GM23338 (cell line): ENCODE measurements around the gene VSIG8. TPM values are rescaled to one million over a fixed set of nuclear protein-coding genes. Genes with fewer than 3 reads are reported as not detected.

Experiments
- ATAC-seq: fragments of 200-7000 bp; cut with Tn5 transposase; 3 replicates; pipeline ENCODE4 v1.9.1; 2020
- DNase-seq: peaks from one replicate; pipeline ENCODE4 v3.0.0-alpha.2; 2015; ENCODE audit warnings: low spot score
- H2AFZ ChIP-seq: fragments of 200-600 bp; sonication (generic); 2 replicates; pipeline ENCODE4 v1.8.0; 2016; ENCODE audit warnings: antibody characterized with exemption, mild to moderate bottlenecking, moderate library complexity
- H3F3A ChIP-seq: fragments of 200-600 bp; sonication (generic); replicated peaks from 2 replicates; pipeline ENCODE4 v1.8.0; 2017; ENCODE audit warnings: antibody characterized with exemption, mixed run types, low read depth
- H3K27ac ChIP-seq: fragments of 200-600 bp; sonication (generic); 2 replicates; pipeline ENCODE4 v1.6.1; 2016; ENCODE audit warnings: low read depth
- H3K27me3 ChIP-seq: fragments of 200-600 bp; sonication (generic); 2 replicates; pipeline ENCODE4 v1.8.0; 2016; ENCODE audit warnings: mild to moderate bottlenecking, mixed run types, moderate library complexity; ENCODE audit not compliant: insufficient read depth
- H3K36me3 ChIP-seq: fragments of 200-600 bp; sonication (generic); 2 replicates; pipeline ENCODE4 v1.8.0; 2016; ENCODE audit warnings: mild to moderate bottlenecking; ENCODE audit not compliant: insufficient read depth
- H3K4me1 ChIP-seq: fragments of 200-600 bp; sonication (generic); 2 replicates; pipeline ENCODE4 v1.8.0; 2016; ENCODE audit warnings: mild to moderate bottlenecking, moderate library complexity; ENCODE audit not compliant: insufficient read depth
- H3K4me2 ChIP-seq: fragments of 200-600 bp; sonication (generic); 2 replicates; pipeline ENCODE4 v1.7.1; 2017; ENCODE audit warnings: mixed run types
- H3K4me3 ChIP-seq: fragments of 200-600 bp; sonication (generic); 2 replicates; pipeline ENCODE4 v1.6.1; 2016; ENCODE audit warnings: mixed run types
- H3K79me2 ChIP-seq: fragments of 200-600 bp; sonication (generic); replicated peaks from 2 replicates; pipeline ENCODE4 v1.8.0; 2017; ENCODE audit warnings: mild to moderate bottlenecking; ENCODE audit not compliant: insufficient read depth
- H3K9me2 ChIP-seq: fragments of 200-600 bp; sonication (generic); 2 replicates; pipeline ENCODE4 v1.8.0; 2017; ENCODE audit not compliant: insufficient read depth
- H4K20me1 ChIP-seq: fragments of 200-600 bp; sonication (generic); replicated peaks from 2 replicates; pipeline ENCODE4 v1.8.0; 2017; ENCODE audit warnings: mild to moderate bottlenecking; ENCODE audit not compliant: insufficient read depth
- H3K27ac Mint-ChIP-seq: 2 replicates; pipeline ENCODE4 v1.8.0; 2020; ENCODE audit warnings: inconsistent platforms, mild to moderate bottlenecking, moderate library complexity, mixed read lengths
- H3K27me3 Mint-ChIP-seq: 3 replicates; pipeline ENCODE4 v1.8.0; 2022; ENCODE audit warnings: low read depth, mild to moderate bottlenecking, moderate library complexity, mixed read lengths, inconsistent platforms; ENCODE audit not compliant: insufficient read depth, poor library complexity
- H3K36me3 Mint-ChIP-seq: 3 replicates; pipeline ENCODE4 v1.8.0; 2021; ENCODE audit warnings: low read depth, mild to moderate bottlenecking, inconsistent platforms, moderate library complexity, mixed read lengths
- H3K4me1 Mint-ChIP-seq: 3 replicates; pipeline ENCODE4 v1.8.0; 2020; ENCODE audit warnings: mild to moderate bottlenecking, inconsistent platforms, mixed read lengths
- H3K4me3 Mint-ChIP-seq: 3 replicates; pipeline ENCODE4 v1.8.0; 2021; ENCODE audit warnings: moderate library complexity, mild to moderate bottlenecking, inconsistent platforms, mixed read lengths
- H3K9me3 Mint-ChIP-seq: 3 replicates; pipeline ENCODE4 v1.8.0; 2020; ENCODE audit warnings: moderate library complexity, mild to moderate bottlenecking, inconsistent platforms, mixed read lengths
- CREB1 ChIP-seq: fragments of 250-450 bp; sonication (Bioruptor Pico); IDR thresholded peaks from 2 replicates; pipeline ENCODE4 v1.5.0; 2020; ENCODE audit warnings: low read depth, mild to moderate bottlenecking, moderate library complexity
- EZH2 ChIP-seq: fragments of 200-600 bp; sonication (generic); IDR thresholded peaks from one replicate; pipeline ENCODE4 v1.8.0; 2017; ENCODE audit warnings: antibody characterized with exemption, mild to moderate bottlenecking, low read depth; ENCODE audit not compliant: unreplicated experiment
- EZH2phosphoT487 ChIP-seq: fragments of 200-600 bp; sonication (generic); IDR thresholded peaks from one replicate; pipeline ENCODE4 v1.8.1; 2018; ENCODE audit warnings: antibody characterized with exemption; ENCODE audit not compliant: unreplicated experiment
- JUNB ChIP-seq: IDR thresholded peaks from one replicate; pipeline ENCODE4 v1.6.1; 2016; ENCODE audit warnings: antibody characterized with exemption; ENCODE audit not compliant: unreplicated experiment
- NANOG ChIP-seq: IDR thresholded peaks from 2 replicates; pipeline ENCODE4 v1.6.1; 2016; ENCODE audit warnings: antibody characterized with exemption, borderline replicate concordance
- POLR2AphosphoS5 ChIP-seq: IDR thresholded peaks from 2 replicates; pipeline ENCODE4 v1.6.1; 2016; ENCODE audit warnings: antibody characterized with exemption, low read depth
- REST ChIP-seq: IDR thresholded peaks from one replicate; pipeline ENCODE4 v1.6.1; 2018; ENCODE audit warnings: antibody characterized with exemption; ENCODE audit not compliant: unreplicated experiment
- STAT1 ChIP-seq: IDR thresholded peaks from one replicate; pipeline ENCODE4 v1.6.1; 2016; ENCODE audit warnings: antibody characterized with exemption; ENCODE audit not compliant: unreplicated experiment
- ZNF114 ChIP-seq: fragments of 250-450 bp; sonication (Bioruptor Pico); IDR thresholded peaks from 2 replicates; pipeline ENCODE4 v1.5.0; 2020; ENCODE audit warnings: mild to moderate bottlenecking, moderate library complexity
- ZNF331 ChIP-seq: fragments of 250-450 bp; sonication (Bioruptor Pico); IDR thresholded peaks from 2 replicates; pipeline ENCODE4 v1.5.0; 2020; ENCODE audit warnings: low read depth, mild to moderate bottlenecking, moderate library complexity
- ZNF462 ChIP-seq: fragments of 250-450 bp; sonication (Bioruptor Pico); IDR thresholded peaks from 2 replicates; pipeline ENCODE4 v1.5.0; 2020; ENCODE audit warnings: mild to moderate bottlenecking, moderate library complexity
- polyA plus RNA-seq: library from polyadenylated mRNA; unstranded; fragments of >200 nt; fragmentation: Nextera tagmentation; extraction: Ambion mirVana; gene quantifications from 2 replicates; pipeline ENCODE4 v1.2.1, GENCODE V29; 2016
- total RNA-seq: library from RNA; depleted of rRNA; stranded (reverse); fragments of >200 nt; shearing (Covaris generic); gene quantifications from 2 replicates; pipeline ENCODE4 v1.2.3, GENCODE V29; 2014
- TF ChIP-seq, protein P1 (sequence below): IDR thresholded peaks from 2 replicates; pipeline ENCODE4 v1.6.1; 2016; ENCODE audit warnings: antibody characterized with exemption
- TF ChIP-seq, protein P2 (sequence below), 2 experiments: fragments of 200-600 bp in 1 of 2; sonication (generic) in 1 of 2; conservative IDR thresholded peaks; 2 replicates each; pipeline versions ENCODE4 v1.5.1 to v1.6.1; 2016 to 2017; ENCODE audit warnings: antibody characterized with exemption in 2 of 2, low read depth in 2 of 2, mild to moderate bottlenecking in 2 of 2, moderate library complexity in 1 of 2

The VSIG8 gene
- total and polyA plus RNA-seq, 2 experiments from 2014 or later, result not detected

DNA sequence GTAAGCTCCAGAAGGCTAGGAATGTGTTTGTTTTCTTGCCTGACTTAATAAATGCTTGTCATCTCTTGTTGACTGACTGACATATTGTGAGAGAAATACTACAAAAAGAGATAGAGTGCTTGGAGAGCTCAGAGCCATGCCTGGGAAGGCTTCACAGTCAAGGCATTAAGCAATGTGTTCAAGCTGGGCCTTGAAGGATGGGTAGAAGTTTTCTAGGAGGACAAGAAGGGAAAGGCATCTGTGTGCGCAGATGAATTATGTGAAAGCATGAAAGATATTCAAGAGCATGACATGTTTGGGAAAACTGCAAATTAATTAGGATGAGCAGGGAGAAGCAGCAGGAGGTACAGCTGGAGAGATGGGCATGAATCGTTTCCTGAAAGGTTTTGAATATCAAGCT lies 30.1 kb downstream of the VSIG8 start:
- ATAC-seq, result no peak
- H2AFZ ChIP-seq, result no peak overlapping the region
- H3K36me3 Mint-ChIP-seq, result no peaks in the 10 kb centered on the region

More for the DNA sequence above, 30.1 kb downstream of the VSIG8 start:
- Histone ChIP-seq H3K36me3 (no peaks in the 10 kb centered on the region), H3K27me3 (no peaks in the 10 kb centered on the region), H3K9me2 (no peaks in the 10 kb centered on the region), H3F3A (no peaks in the 10 kb centered on the region), H3K4me3 (no peak overlapping the region), H3K79me2 (no peaks in the 10 kb centered on the region), H4K20me1 (no peaks in the 10 kb centered on the region), H3K4me2 (no peak overlapping the region), H3K27ac (no peak overlapping the region), H3K4me1 (no peaks in the 10 kb centered on the region; the same call in 1 of the 2 replicates)
- TF ChIP-seq EZH2phosphoT487 (no peak), JUNB (no peak), ZNF331 (CRISPR knock-in tag) (no peak), REST (no peak), POLR2AphosphoS5 (no peak), EZH2 (no peak), ZNF114 (no peak), NANOG (no peak), ZNF462 (CRISPR knock-in tag) (no peak), CREB1 (no peak), STAT1 (no peak)
- TF ChIP-seq, protein P1, sequence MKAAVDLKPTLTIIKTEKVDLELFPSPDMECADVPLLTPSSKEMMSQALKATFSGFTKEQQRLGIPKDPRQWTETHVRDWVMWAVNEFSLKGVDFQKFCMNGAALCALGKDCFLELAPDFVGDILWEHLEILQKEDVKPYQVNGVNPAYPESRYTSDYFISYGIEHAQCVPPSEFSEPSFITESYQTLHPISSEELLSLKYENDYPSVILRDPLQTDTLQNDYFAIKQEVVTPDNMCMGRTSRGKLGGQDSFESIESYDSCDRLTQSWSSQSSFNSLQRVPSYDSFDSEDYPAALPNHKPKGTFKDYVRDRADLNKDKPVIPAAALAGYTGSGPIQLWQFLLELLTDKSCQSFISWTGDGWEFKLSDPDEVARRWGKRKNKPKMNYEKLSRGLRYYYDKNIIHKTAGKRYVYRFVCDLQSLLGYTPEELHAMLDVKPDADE, result no peak
- TF ChIP-seq, protein P2, sequence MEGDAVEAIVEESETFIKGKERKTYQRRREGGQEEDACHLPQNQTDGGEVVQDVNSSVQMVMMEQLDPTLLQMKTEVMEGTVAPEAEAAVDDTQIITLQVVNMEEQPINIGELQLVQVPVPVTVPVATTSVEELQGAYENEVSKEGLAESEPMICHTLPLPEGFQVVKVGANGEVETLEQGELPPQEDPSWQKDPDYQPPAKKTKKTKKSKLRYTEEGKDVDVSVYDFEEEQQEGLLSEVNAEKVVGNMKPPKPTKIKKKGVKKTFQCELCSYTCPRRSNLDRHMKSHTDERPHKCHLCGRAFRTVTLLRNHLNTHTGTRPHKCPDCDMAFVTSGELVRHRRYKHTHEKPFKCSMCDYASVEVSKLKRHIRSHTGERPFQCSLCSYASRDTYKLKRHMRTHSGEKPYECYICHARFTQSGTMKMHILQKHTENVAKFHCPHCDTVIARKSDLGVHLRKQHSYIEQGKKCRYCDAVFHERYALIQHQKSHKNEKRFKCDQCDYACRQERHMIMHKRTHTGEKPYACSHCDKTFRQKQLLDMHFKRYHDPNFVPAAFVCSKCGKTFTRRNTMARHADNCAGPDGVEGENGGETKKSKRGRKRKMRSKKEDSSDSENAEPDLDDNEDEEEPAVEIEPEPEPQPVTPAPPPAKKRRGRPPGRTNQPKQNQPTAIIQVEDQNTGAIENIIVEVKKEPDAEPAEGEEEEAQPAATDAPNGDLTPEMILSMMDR (conservative IDR thresholded peaks at IDR 0.05; ENCODE audit: low read depth in 2 of 2), result no peak
- DNase-seq, result no peak
- no peak overlapping the region for H3K27ac Mint-ChIP-seq
- no peak overlapping the region for H3K4me3 Mint-ChIP-seq
- H3K4me1 Mint-ChIP-seq, result peaks cover 14% of the 10 kb centered on the region
- H3K9me3 Mint-ChIP-seq, result no peaks in the 10 kb centered on the region; the same call in 2 of the 3 replicates
- H3K27me3 Mint-ChIP-seq, result peaks cover 4% of the 10 kb centered on the region
